HEK293 (cell line): ENCODE results near the gene ICAM3.

Source experiments
- BCL11B ChIP-seq: fragments of 450-650 bp; formaldehyde crosslinking; IDR thresholded peaks from 2 replicates; pipeline ENCODE4 v1.5.1; 2016; ENCODE audit warnings: low read depth, missing biosample characterization, missing genetic modification characterization
- GLIS2 ChIP-seq: fragments of 450-650 bp; formaldehyde crosslinking; IDR thresholded peaks from 2 replicates; pipeline ENCODE4 v1.5.1; 2016; ENCODE audit warnings: missing biosample characterization, missing genetic modification characterization
- HOXA7 ChIP-seq: sonication (generic); formaldehyde crosslinking; IDR thresholded peaks from 2 replicates; pipeline ENCODE4 v1.8.1; 2022; ENCODE audit warnings: missing genetic modification reagents, borderline replicate concordance
- MEIS1 ChIP-seq: sonication (generic); formaldehyde crosslinking; IDR thresholded peaks from 2 replicates; pipeline ENCODE4 v1.8.1; 2022; ENCODE audit warnings: missing genetic modification reagents, mild to moderate bottlenecking, borderline replicate concordance
- OSR2 ChIP-seq: fragments of 450-650 bp; formaldehyde crosslinking; IDR thresholded peaks from 2 replicates; pipeline ENCODE4 v1.5.1; 2016; ENCODE audit warnings: missing biosample characterization, missing genetic modification characterization
- SALL2 ChIP-seq: fragments of 450-650 bp; formaldehyde crosslinking; IDR thresholded peaks from 2 replicates; pipeline ENCODE4 v1.5.0; 2017; ENCODE audit warnings: missing biosample characterization, mild to moderate bottlenecking, missing genetic modification characterization, borderline replicate concordance
- ZBTB21 ChIP-seq: fragments of 450-650 bp; formaldehyde crosslinking; IDR thresholded peaks from 2 replicates; pipeline ENCODE4 v1.5.1; 2017; ENCODE audit warnings: missing biosample characterization, missing genetic modification characterization
- ZEB2 ChIP-seq: fragments of 450-650 bp; formaldehyde crosslinking; IDR thresholded peaks from 2 replicates; pipeline ENCODE4 v1.5.1; 2016; ENCODE audit warnings: missing biosample characterization, missing genetic modification characterization
- ZNF121 ChIP-seq: fragments of 450-650 bp; formaldehyde crosslinking; IDR thresholded peaks from 2 replicates; pipeline ENCODE4 v1.5.1; 2016; ENCODE audit warnings: missing biosample characterization, missing genetic modification characterization
- ZNF223 ChIP-seq: fragments of 450-650 bp; formaldehyde crosslinking; IDR thresholded peaks from 2 replicates; pipeline ENCODE4 v1.5.1; 2016; ENCODE audit warnings: missing biosample characterization, missing genetic modification characterization
- ZNF266 ChIP-seq: fragments of 450-650 bp; formaldehyde crosslinking; IDR thresholded peaks from 2 replicates; pipeline ENCODE4 v1.5.1; 2016; ENCODE audit warnings: missing biosample characterization, missing genetic modification characterization, low read depth
- ZNF324 ChIP-seq: fragments of 450-650 bp; formaldehyde crosslinking; IDR thresholded peaks from 2 replicates; pipeline ENCODE4 v1.5.1; 2016; ENCODE audit warnings: missing biosample characterization, missing genetic modification characterization
- ZNF335 ChIP-seq: fragments of 450-650 bp; formaldehyde crosslinking; conservative IDR thresholded peaks from 2 replicates; pipeline ENCODE4 v1.5.1; 2016; ENCODE audit warnings: missing biosample characterization, missing genetic modification characterization
- ZNF341 ChIP-seq: fragments of 450-650 bp; formaldehyde crosslinking; IDR thresholded peaks from 2 replicates; pipeline ENCODE4; 2016; ENCODE audit warnings: low read depth, missing biosample characterization, missing genetic modification characterization
- ZNF350 ChIP-seq: fragments of 450-650 bp; formaldehyde crosslinking; IDR thresholded peaks from 2 replicates; pipeline ENCODE4 v1.5.0; 2017; ENCODE audit warnings: missing biosample characterization, mild to moderate bottlenecking, missing genetic modification characterization
- ZNF354C ChIP-seq: fragments of 450-650 bp; formaldehyde crosslinking; IDR thresholded peaks from 2 replicates; pipeline ENCODE4 v1.5.1; 2016; ENCODE audit warnings: missing biosample characterization, missing genetic modification characterization, low read depth, borderline replicate concordance
- ZNF585B ChIP-seq: fragments of 450-650 bp; formaldehyde crosslinking; IDR thresholded peaks from 2 replicates; pipeline ENCODE4 v1.5.1; 2016; ENCODE audit warnings: missing biosample characterization, missing genetic modification characterization
- ZNF747 ChIP-seq: fragments of 450-650 bp; formaldehyde crosslinking; IDR thresholded peaks from 2 replicates; pipeline ENCODE4 v1.5.1; 2016; ENCODE audit warnings: missing biosample characterization, missing genetic modification characterization
- ZNF830 ChIP-seq: fragments of 450-650 bp; IDR thresholded peaks from 2 replicates; pipeline ENCODE4 v1.5.0; 2018; ENCODE audit warnings: missing biosample characterization, missing genetic modification characterization, low read depth, mild to moderate bottlenecking, moderate library complexity
- ZNF837 ChIP-seq: fragments of 450-650 bp; formaldehyde crosslinking; IDR thresholded peaks from 2 replicates; pipeline ENCODE4 v1.5.1; 2016; ENCODE audit warnings: missing biosample characterization, missing genetic modification characterization
- ZSCAN23 ChIP-seq: fragments of 450-650 bp; formaldehyde crosslinking; IDR thresholded peaks from 2 replicates; pipeline ENCODE4 v1.5.1; 2016; ENCODE audit warnings: missing biosample characterization, missing genetic modification characterization
- TF ChIP-seq, protein P1 (sequence below): fragments of 450-650 bp; formaldehyde crosslinking; IDR thresholded peaks from 2 replicates; pipeline ENCODE4 v1.5.1; 2016; ENCODE audit warnings: missing biosample characterization, missing genetic modification characterization
- TF ChIP-seq, protein P2 (sequence below): fragments of 450-650 bp; formaldehyde crosslinking; IDR thresholded peaks from 2 replicates; pipeline ENCODE4 v1.5.1; 2016; ENCODE audit warnings: missing biosample characterization, missing genetic modification characterization
- TF ChIP-seq, protein P3 (sequence below): fragments of 450-650 bp; IDR thresholded peaks from 2 replicates; pipeline ENCODE4 v1.5.1; 2018; ENCODE audit warnings: missing biosample characterization, mild to moderate bottlenecking, missing genetic modification characterization
- TF ChIP-seq, protein P4 (sequence below): fragments of 450-650 bp; formaldehyde crosslinking; IDR thresholded peaks from 2 replicates; pipeline ENCODE4; 2016; ENCODE audit warnings: missing biosample characterization, missing genetic modification characterization
- TF ChIP-seq, protein P5 (sequence below): fragments of 450-650 bp; formaldehyde crosslinking; IDR thresholded peaks from 2 replicates; pipeline ENCODE4 v1.5.1; 2016; ENCODE audit warnings: missing biosample characterization, missing genetic modification characterization
- TF ChIP-seq, protein P6 (sequence below): fragments of 450-650 bp; formaldehyde crosslinking; IDR thresholded peaks from 2 replicates; pipeline ENCODE4 v1.5.1; 2016; ENCODE audit warnings: missing biosample characterization, missing genetic modification characterization
- TF ChIP-seq, protein P7 (sequence below): fragments of 450-650 bp; formaldehyde crosslinking; IDR thresholded peaks from 2 replicates; pipeline ENCODE4 v1.5.1; 2016; ENCODE audit warnings: missing biosample characterization, missing genetic modification characterization

Gene ICAM3

DNA sequence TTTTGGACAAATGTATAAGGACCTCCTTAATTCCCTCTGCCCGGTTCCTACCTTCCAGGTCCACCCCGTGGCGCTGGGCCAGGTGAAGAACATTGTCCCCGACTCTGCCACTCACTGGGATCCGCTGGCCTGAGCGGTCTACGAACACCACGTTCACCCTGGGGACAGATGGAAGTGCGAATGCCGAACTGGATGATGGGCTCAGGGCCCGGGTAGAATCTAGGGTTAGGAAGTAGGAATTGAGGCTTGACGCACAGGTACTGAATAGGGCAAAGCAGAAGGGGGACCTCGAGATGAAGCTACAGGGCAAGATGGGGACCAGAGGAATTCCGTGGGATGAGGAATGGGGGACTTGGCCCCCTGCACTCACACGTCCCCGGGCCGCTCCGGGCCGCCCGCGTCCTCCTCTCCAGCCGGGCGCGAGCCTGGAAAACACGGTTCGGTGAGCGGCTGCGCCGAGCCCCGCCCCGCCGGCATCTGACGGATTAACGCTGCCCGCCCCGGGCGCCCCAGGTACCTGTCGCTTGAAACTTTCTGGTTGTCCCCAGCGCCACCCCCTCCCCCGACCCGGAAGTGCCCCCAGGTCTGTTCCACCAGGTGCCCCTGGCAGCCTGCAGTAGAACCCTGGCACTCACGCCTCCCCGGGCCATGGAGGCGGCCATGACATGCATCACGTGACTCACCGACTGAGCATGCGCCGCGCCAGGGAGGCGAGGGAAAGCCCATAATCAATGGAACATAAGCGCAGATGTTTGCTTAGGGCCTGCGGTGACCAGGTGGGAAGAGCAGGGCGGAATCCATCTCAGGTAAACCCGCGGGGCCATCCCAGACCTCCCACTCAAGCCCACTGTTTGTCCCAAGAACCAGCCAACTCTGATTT is 23.8 kb downstream of the ICAM3 start, which contains the start of gene FDX2 (continued):
- TF ChIP-seq, protein P1, sequence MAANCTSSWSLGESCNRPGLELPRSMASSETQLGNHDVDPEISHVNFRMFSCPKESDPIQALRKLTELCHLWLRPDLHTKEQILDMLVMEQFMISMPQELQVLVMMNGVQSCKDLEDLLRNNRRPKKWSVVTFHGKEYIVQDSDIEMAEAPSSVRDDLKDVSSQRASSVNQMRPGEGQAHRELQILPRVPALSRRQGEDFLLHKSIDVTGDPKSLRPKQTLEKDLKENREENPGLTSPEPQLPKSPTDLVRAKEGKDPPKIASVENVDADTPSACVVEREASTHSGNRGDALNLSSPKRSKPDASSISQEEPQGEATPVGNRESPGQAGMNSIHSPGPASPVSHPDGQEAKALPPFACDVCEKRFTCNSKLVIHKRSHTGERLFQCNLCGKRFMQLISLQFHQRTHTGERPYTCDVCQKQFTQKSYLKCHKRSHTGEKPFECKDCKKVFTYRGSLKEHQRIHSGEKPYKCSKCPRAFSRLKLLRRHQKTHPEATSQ (tag by site-specific recombination): no peak
- TF ChIP-seq BCL11B (tag by site-specific recombination) (no peak), ZNF324 (no peak), ZNF747 (tag by site-specific recombination) (no peak), ZNF354C (tag by site-specific recombination) (no peak), SALL2 (no peak), GLIS2 (tag by site-specific recombination) (peak; percentile 71), ZNF341 (peak; percentile 65), ZBTB21 (0 out of 2 replicates have a peak, but pooled peaks have one; percentile 27), ZEB2 (tag by site-specific recombination) (peak; percentile 71), ZNF350 (tag by site-specific recombination) (no peak), ZNF585B (no peak), ZNF830 (no peak), ZNF266 (tag by site-specific recombination) (no peak), ZNF837 (no peak), ZSCAN23 (tag by site-specific recombination) (no peak; the same call in 1 of the 2 replicates), ZNF223 (tag by site-specific recombination) (no peak), MEIS1 (no peak), ZNF121 (tag by site-specific recombination) (no peak), OSR2 (tag by site-specific recombination) (no peak), HOXA7 (no peak), ZNF335 (tag by site-specific recombination) (peak; percentile 79)
- TF ChIP-seq, protein P2, sequence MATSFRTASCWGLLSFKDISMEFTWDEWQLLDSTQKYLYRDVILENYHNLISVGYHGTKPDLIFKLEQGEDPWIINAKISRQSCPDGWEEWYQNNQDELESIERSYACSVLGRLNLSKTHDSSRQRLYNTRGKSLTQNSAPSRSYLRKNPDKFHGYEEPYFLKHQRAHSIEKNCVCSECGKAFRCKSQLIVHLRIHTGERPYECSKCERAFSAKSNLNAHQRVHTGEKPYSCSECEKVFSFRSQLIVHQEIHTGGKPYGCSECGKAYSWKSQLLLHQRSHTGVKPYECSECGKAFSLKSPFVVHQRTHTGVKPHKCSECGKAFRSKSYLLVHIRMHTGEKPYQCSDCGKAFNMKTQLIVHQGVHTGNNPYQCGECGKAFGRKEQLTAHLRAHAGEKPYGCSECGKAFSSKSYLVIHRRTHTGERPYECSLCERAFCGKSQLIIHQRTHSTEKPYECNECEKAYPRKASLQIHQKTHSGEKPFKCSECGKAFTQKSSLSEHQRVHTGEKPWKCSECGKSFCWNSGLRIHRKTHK (tag by site-specific recombination): no peak
- TF ChIP-seq, protein P3, sequence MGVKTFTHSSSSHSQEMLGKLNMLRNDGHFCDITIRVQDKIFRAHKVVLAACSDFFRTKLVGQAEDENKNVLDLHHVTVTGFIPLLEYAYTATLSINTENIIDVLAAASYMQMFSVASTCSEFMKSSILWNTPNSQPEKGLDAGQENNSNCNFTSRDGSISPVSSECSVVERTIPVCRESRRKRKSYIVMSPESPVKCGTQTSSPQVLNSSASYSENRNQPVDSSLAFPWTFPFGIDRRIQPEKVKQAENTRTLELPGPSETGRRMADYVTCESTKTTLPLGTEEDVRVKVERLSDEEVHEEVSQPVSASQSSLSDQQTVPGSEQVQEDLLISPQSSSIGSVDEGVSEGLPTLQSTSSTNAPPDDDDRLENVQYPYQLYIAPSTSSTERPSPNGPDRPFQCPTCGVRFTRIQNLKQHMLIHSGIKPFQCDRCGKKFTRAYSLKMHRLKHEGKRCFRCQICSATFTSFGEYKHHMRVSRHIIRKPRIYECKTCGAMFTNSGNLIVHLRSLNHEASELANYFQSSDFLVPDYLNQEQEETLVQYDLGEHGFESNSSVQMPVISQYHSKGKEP (tag by site-specific recombination): no peak
- TF ChIP-seq, protein P4, sequence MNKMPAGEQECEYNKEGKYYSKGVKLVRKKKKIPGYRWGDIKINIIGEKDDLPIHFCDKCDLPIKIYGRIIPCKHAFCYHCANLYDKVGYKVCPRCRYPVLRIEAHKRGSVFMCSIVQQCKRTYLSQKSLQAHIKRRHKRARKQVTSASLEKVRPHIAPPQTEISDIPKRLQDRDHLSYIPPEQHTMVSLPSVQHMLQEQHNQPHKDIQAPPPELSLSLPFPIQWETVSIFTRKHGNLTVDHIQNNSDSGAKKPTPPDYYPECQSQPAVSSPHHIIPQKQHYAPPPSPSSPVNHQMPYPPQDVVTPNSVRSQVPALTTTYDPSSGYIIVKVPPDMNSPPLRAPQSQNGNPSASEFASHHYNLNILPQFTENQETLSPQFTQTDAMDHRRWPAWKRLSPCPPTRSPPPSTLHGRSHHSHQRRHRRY (tag by site-specific recombination): no peak
- TF ChIP-seq, protein P5, sequence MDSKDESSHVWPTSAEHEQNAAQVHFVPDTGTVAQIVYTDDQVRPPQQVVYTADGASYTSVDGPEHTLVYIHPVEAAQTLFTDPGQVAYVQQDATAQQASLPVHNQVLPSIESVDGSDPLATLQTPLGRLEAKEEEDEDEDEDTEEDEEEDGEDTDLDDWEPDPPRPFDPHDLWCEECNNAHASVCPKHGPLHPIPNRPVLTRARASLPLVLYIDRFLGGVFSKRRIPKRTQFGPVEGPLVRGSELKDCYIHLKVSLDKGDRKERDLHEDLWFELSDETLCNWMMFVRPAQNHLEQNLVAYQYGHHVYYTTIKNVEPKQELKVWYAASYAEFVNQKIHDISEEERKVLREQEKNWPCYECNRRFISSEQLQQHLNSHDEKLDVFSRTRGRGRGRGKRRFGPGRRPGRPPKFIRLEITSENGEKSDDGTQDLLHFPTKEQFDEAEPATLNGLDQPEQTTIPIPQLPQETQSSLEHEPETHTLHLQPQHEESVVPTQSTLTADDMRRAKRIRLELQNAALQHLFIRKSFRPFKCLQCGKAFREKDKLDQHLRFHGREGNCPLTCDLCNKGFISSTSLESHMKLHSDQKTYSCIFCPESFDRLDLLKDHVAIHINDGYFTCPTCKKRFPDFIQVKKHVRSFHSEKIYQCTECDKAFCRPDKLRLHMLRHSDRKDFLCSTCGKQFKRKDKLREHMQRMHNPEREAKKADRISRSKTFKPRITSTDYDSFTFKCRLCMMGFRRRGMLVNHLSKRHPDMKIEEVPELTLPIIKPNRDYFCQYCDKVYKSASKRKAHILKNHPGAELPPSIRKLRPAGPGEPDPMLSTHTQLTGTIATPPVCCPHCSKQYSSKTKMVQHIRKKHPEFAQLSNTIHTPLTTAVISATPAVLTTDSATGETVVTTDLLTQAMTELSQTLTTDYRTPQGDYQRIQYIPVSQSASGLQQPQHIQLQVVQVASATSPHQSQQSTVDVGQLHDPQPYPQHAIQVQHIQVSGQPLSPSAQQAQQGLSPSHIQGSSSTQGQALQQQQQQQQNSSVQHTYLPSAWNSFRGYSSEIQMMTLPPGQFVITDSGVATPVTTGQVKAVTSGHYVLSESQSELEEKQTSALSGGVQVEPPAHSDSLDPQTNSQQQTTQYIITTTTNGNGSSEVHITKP: peak; percentile 77
- TF ChIP-seq, protein P6, sequence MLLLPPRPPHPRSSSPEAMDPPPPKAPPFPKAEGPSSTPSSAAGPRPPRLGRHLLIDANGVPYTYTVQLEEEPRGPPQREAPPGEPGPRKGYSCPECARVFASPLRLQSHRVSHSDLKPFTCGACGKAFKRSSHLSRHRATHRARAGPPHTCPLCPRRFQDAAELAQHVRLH (tag by site-specific recombination): no peak
- TF ChIP-seq, protein P7, sequence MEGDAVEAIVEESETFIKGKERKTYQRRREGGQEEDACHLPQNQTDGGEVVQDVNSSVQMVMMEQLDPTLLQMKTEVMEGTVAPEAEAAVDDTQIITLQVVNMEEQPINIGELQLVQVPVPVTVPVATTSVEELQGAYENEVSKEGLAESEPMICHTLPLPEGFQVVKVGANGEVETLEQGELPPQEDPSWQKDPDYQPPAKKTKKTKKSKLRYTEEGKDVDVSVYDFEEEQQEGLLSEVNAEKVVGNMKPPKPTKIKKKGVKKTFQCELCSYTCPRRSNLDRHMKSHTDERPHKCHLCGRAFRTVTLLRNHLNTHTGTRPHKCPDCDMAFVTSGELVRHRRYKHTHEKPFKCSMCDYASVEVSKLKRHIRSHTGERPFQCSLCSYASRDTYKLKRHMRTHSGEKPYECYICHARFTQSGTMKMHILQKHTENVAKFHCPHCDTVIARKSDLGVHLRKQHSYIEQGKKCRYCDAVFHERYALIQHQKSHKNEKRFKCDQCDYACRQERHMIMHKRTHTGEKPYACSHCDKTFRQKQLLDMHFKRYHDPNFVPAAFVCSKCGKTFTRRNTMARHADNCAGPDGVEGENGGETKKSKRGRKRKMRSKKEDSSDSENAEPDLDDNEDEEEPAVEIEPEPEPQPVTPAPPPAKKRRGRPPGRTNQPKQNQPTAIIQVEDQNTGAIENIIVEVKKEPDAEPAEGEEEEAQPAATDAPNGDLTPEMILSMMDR: no peak
